PFSK-1 (cell line): Measurements from ENCODE around the gene OPTC.

Experiments
- POLR2AphosphoS5 ChIP-seq: IDR thresholded peaks from 2 replicates; pipeline ENCODE4 v1.6.1; 2012; ENCODE audit warnings: low read depth, mild to moderate bottlenecking, control low read depth, low read length, moderate library complexity
- TAF1 ChIP-seq: IDR thresholded peaks from 2 replicates; pipeline ENCODE4 v1.6.1; 2012; ENCODE audit warnings: low read length, control low read depth, borderline replicate concordance; ENCODE audit not compliant: insufficient read depth

DNA sequence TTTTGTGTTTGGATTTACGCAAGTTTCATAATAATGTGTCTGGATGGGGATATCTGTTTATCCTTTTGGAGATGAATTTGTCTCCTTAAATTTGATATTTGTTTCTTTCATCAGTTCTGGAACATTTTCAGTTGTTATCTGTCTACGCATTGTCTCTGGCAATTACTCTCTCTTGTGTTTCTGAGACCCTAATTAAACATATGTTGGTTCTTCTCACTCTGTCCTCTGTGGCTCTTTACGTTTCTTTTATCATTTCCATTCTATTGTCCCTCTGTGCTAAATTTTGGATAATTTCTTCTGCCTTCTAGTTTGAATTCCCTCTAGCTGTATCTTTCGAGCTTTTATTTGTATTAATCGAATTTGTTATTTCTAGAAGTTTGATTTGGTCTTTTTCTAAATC is 35.9 kb upstream of the OPTC start:
- TF ChIP-seq POLR2AphosphoS5 (no peak), TAF1 (no peak)
